Natural killer cell treated with Interleukin-12 subunit alpha and Interleukin-12 subunit beta and Interleukin-15 and Interleukin-18, amount 100 ng/mL, for 72 hours (primary cell): ENCODE data around the gene SLC12A7. TPM values are rescaled to one million over a fixed set of nuclear protein-coding genes. Genes with fewer than 3 reads are reported as not detected.
"Not testable (repeated sequence)": the region's sequence is repeated elsewhere in the genome, so short reads cannot be mapped to it uniquely, and the experiment has no call there.

Experiments used
- ATAC-seq, 2 donors: fragments of 150-1000 bp; cut with Tn5 transposase in 1 of 2; sonication (Bioruptor Pico), chemical (Tn5 transposase) in 1 of 2; 2 replicates each; pipeline ENCODE4 v1.10.0; 2021
- DNase-seq: peaks from one replicate; pipeline ENCODE4 v3.0.0; 2022; ENCODE audit warnings: low spot score
- H3K27ac Mint-ChIP-seq, 2 donors: 1 replicate in 1 of 2; 2 replicates in 1 of 2; pipeline ENCODE4 v1.8.0; 2022; ENCODE audit warnings: mixed read lengths in 2 of 2, mild to moderate bottlenecking in 1 of 2, moderate library complexity in 1 of 2
- H3K27me3 Mint-ChIP-seq, 2 donors: 1 replicate in 1 of 2; 2 replicates in 1 of 2; pipeline ENCODE4 v1.8.0; 2022; ENCODE audit warnings: mixed read lengths in 2 of 2
- H3K36me3 Mint-ChIP-seq: one replicate; pipeline ENCODE4 v1.8.0; 2022; ENCODE audit warnings: mixed read lengths
- H3K4me1 Mint-ChIP-seq, 2 donors: 1 replicate in 1 of 2; 2 replicates in 1 of 2; pipeline ENCODE4 v1.8.0; 2022; ENCODE audit warnings: low read depth in 2 of 2, mixed read lengths in 2 of 2, mild to moderate bottlenecking in 1 of 2
- H3K4me3 Mint-ChIP-seq: one replicate; pipeline ENCODE4 v1.8.0; 2022; ENCODE audit warnings: mixed read lengths
- H3K9me3 Mint-ChIP-seq: 2 replicates; pipeline ENCODE4 v1.8.0; 2022; ENCODE audit warnings: mixed read lengths
- total RNA-seq, 2 donors: library from RNA; stranded (reverse); gene quantifications; one replicate each; pipeline ENCODE4 v1.2.3, GENCODE V29; 2022

SLC12A7 gene
- total RNA-seq, 2 donors from 2014 or later: 13.5 to 21.9 TPM

DNA sequence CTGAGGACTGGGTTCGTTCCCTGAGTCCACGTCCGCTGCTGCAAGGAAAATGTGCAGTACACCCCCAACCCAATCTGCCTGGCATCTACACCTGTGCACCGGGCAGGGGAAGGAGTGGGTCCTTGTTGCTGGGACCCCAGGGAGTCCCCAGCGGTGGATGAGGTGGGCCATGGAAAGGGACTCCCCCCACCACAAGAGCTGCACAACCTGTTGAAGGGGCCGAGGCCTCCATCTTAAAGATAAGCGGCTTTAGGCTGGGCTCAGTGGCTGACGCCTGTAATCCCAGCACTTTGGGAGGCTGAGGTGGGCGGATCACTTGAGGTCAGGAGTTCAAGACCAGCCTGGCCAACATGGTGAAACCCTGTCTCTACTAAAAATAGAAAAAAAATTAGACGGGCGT, 111.0 kb downstream of the SLC12A7 start:
- H3K27ac Mint-ChIP-seq, H3K9me3 Mint-ChIP-seq, H3K36me3 Mint-ChIP-seq, H3K4me3 Mint-ChIP-seq, ATAC-seq, DNase-seq, H3K27me3 Mint-ChIP-seq: not testable (repeated sequence)
- peaks cover 7 to 10% of the 10 kb centered on the region in 2 donors for H3K4me1 Mint-ChIP-seq

Other genes with a start within 250 kb of the SLC12A7 start
- 100 to 1,000 TPM in 1 of 2 donors, 10 to 100 TPM in 1; 52.7 to 136 TPM for gene BRD9, start 219.3 kb downstream of the SLC12A7 start, total RNA-seq
- gene TRIP13, start 219.2 kb downstream of the SLC12A7 start, total RNA-seq: 10 to 100 TPM; 17.6 to 30.9 TPM
- gene NKD2, start 103.3 kb downstream of the SLC12A7 start, total RNA-seq: under 1 TPM in 1 of 2 donors, not detected in 1; 0.53 TPM
- not detected for gene SLC6A19, start 89.5 kb upstream of the SLC12A7 start, total RNA-seq
- not detected for gene SLC6A18, start 113.3 kb upstream of the SLC12A7 start, total RNA-seq
- gene TERT, start 183.0 kb upstream of the SLC12A7 start, total RNA-seq: 1 to 10 TPM in 1 of 2 donors, not detected in 1; 1.3 TPM
- 100 to 1,000 TPM; 112 to 178 TPM for gene CLPTM1L, start 233.0 kb upstream of the SLC12A7 start, total RNA-seq